Activated CD4-positive, CD25-positive, alpha-beta regulatory T cell treated with anti-CD3 and anti-CD28 coated beads, Interleukin-2, amount 50 U/mL, for 16 hours (primary cell): ENCODE results near the gene CST7.

Source experiments
- DNase-seq: peaks from one replicate; pipeline ENCODE4 v3.0.0-alpha.2; 2020; ENCODE audit warnings: low read depth, low spot score

CST7 gene

DNA sequence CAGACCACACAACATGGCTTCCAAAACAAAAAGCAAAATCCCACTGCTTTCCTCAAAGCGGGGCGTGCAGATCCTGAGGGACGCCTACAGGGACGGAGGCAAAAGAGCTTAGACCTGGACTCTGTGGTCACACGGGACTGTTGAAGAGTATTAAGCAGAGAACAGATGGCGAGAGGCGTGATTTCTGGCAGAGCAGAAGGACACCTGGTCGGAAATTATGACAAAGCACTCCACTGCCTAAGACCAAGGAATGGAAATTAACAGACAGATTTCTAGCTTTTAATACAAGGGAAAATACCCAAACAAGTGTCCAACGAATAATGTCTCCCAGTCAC, 15.4 kb downstream of the CST7 start:
- no peak for DNase-seq

DNA sequence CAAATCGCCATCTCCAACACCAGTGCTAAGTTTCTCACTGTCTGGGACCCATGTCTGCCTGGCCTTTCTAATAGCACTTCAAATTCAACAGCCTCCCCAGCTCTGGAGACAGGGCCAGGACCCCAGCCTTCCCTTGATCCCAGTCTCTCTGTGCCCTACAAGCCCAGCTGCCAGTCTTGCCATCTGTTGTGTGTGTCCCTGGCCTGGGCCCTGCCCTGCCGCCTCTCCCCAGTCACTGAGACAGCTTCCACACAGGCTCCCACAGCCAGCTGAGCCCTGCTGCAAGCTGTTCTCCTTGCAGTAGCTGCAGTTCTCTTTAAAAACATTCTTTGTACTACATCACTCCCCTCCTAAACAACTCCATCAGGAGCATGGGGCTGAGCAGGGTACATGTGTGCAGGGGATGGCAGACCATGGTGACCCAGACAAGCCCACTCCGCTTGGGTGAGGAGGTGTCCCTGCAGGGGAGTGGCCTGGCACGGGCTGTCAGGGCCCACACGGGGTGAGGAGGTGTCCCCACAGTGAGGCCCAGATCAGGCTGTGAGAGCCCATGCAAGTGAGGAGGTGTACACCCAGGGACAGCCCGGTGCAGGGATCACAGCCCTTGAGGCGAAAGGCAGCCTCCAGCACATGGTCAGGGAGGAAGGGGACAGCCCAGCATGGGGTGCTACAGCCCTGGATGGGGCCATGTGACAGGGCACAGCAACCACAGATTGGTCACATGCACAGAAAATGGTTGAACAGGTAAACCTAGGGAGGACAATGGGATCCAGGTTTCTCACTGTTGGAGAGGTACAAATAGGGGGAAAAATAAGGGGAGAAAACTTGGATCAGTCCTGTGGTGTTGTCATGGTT, 16.2 kb downstream of the CST7 start:
- no peak for DNase-seq

DNA sequence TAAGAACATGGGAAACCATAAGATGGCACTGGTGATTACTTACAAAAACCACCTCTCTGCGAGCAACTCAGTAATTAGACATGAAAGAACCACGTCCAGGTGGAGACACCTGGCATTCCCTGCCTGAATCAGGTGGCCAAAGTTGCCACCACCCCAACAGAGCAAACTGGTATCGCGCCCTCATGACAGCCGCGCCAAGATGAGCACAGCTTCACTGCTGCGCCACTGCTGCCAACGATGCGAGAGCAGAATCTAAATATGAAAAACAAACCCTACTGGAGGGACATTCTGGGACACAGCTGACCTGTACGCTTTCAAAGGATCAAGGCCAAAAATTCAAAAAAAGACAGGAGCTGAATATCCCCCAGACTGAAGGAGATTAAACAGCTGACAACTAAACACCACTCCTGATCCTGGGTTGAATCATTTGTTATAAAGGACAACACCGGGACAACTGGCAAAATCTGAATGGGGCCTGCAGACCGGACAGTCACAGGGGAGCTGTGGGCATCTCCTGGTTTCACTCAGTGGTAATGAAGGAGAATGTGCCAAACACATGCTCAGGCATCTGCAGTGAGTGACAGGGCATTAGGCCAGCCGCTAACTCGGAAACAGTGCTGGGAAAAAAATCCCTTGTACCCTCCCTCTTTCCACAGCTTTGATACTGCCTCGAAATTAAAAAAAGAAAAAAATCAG, 17.4 kb downstream of the CST7 start:
- DNase-seq = no peak

DNA sequence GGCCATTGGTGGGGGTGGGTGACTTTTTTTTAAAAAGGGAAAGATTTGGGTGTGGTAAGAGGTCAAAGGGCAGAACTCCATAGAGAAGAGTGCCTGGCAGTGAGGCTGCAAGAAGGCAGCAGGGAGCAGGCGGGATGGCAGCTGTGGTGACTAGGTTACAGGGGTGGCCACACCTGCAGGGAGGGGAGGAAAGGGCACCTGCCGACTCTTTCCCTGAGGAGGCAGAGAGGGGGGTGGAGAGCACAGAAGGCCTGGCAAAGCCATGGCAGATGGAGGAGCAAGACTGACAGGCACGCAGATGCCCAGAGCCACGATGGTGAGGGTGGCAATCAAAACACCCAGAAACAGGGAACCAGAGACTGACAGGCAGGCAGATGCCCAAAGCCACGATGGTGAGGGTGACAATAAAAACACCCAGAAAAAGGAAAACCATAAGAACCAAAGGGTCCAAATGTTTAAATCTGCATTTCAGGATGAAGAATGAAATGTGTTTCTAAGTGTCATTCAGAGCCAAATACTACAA, 19.3 kb downstream of the CST7 start:
- DNase-seq = no peak

DNA sequence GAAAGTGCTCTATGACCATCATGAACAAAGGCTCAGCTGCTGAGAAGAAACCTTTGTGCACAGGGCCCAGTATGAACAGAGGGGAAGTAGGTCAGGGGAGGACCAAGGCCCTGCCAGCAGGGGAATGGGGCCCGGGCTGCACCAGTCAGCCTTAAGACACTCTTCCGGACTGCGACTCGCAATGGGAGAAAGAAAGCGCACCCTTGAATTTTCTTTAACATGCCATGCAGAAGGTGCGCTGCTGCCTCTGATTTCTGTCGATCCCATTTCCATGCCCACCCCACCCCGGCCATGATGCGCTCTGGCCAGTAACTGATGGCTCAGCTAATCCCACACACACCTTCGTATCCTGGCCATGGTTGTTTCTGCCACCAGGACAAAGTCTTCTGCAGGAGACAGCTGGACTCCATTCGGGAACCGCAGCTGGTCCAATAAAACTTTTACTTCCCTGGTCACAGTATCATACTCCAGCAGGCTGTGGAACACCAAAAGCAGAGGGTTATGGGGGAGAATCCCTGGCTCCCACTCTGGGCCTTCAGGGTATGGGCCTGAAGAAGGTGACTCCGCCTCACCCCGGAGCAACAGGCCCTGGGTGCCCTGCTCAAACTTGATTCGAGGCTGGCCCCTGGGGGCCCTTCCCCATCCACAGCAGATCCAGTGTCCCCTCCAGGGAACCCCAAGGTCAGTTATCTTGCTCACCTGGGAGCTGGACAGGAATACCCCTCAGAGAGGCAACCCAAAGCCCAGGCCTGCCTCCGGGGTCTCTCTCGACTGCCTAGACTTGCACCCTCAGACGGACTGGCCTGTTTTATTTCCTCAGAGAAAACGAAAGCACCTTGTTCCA, 20.3 kb downstream of the CST7 start:
- DNase-seq = no peak

DNA sequence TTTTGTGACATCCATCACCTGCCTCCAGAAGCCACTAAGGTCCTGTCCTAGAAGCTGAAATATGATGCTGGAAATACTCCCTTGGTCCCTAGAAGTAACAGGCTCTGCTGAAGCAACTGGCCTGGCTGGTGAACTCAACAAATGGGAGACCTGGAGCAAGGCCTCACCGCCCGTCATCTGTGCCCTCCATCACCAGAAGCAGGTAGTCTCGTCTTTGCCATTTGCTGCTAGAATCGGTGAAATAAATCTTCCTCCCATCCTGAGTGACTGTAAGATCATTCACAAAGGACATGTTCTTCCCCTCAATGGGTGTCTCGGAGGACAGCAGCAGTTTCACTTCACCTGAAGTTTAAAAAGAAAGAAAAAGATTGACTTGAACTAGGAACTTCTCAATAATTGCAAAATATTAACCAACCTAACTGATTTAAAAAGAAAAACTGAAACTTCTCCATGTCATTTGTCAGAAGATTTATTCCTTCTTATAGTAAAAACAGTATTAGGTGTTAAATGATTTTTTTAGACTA, 21.0 kb downstream of the CST7 start:
- DNase-seq = no peak

DNA sequence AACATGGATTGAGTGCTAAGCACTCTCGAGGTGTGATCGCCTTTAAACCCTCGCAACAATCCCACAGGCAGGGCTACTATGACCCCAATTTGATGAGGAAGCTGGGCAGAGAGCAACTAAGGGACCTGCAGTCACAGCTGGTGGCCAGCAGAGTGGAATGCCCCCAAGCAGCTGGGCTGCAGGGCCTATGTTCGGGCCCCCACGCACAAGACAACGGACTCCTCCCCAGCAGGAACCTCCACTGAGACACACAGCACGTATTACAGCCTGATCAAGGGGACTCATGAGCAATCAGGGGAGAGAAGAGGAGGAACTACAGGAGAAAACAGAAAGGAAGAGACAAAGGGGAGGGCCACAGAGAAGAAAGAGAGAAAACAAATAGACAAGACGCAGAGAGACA, 21.7 kb downstream of the CST7 start:
- no peak for DNase-seq

DNA sequence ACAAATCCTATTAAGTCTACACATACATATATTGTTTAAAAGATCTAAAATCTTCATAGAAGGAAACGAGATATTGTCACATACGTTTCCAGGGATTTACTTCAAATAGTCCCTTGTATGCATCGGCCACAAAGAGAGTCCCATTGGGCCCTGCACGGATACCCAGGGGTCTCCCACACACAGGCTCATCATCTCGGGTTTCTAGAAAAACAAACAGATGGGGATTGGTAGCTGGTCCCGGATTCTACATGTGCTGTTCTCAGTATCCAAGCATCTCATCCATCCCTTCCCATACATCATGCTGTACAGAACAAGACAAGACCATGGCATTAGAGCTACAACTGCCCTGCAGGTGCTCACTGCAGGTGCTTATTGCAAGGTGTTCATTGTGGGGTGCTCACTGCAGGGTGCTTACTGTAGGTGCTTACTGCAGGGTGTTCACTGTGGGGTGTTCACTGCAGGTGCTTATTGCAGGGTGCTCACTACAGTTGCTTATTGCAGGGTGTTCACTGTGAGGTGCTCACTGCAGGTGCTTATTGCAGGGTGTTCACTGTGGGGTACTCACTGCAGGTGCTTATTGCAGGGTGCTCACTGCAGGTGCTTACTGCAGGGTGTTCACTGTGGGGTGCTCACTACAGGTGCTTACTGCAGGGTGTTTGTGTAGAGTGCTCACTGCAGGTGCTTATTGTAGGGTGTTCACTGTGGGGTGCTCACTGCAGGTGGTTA, 22.5 kb downstream of the CST7 start:
- no peak for DNase-seq

DNA sequence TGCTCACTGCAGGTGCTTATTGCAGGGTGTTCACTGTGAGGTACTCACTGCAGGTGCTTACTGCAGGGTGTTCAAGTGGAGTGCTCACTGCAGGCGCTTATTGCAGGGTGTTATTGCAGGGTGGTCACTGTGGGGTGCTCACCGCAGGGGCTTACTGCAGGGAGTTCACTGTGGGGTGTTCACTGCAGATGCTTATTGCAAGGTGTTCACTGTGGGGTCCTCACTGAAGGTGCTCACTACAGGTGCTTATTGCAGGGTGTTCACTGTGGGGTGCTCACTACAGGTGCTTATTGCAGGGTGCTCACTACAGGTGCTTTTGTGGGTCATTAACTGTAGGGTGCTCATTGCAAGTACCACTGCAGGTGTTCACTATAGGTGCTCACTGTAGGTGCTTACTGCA, 23.3 kb downstream of the CST7 start:
- DNase-seq = no peak

DNA sequence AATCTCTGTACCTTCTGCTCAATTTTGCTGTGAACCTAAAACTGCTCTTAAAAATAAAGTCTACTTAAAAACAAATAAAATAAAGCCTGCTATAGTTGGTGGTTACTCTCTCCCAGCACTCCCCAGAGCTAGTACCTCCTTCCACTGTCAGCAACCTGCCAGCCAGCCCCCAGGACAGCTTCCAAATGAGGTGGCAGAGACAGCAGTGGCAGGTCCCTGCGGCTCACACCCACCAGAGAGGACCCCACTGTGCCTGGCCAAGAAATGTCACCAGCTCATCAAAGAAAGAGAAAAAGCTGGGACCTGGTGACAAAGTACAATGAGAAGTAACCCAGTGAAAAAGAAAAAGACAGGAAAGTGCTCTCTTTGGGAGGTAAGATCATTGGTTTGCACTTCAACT, 28.3 kb downstream of the CST7 start:
- no peak for DNase-seq

DNA sequence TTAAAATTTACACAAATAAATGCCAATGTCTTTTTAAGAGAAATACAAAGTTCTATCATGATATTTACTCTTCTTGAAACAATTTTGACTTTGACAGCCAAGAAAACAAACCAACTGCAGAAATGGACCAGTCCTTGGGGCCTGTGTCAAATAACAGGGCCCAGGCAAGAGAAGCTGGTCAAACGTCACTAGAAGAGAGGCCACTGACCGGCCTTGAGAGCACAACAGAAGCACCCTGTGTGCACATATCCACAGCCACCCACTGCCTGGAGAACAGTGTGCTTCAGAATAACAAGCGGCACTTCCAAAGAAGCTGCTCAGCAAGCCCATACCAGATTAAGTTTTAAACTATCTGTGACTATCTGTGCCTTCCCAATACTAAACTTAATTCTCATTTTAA, 28.7 kb downstream of the CST7 start:
- DNase-seq = no peak

DNA sequence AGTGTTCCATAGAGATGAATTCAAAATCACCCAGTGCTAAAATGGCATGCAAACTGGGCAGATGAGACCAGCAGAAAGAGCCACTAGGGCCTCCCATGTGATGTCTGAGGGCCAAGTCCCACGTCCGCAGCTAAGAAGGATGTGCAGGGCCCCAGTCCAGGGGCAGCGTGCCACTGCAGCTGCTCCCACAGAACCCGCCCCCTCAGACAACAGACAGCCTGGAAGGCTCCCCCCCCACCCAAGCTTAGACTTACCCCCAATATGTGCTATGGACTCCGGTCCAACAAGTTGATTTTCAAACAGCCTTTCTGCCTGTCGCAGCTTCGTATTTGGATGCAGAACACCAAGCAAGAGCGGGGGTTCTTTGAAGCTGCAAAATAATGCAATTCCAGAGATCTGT, 29.4 kb downstream of the CST7 start:
- no peak for DNase-seq

DNA sequence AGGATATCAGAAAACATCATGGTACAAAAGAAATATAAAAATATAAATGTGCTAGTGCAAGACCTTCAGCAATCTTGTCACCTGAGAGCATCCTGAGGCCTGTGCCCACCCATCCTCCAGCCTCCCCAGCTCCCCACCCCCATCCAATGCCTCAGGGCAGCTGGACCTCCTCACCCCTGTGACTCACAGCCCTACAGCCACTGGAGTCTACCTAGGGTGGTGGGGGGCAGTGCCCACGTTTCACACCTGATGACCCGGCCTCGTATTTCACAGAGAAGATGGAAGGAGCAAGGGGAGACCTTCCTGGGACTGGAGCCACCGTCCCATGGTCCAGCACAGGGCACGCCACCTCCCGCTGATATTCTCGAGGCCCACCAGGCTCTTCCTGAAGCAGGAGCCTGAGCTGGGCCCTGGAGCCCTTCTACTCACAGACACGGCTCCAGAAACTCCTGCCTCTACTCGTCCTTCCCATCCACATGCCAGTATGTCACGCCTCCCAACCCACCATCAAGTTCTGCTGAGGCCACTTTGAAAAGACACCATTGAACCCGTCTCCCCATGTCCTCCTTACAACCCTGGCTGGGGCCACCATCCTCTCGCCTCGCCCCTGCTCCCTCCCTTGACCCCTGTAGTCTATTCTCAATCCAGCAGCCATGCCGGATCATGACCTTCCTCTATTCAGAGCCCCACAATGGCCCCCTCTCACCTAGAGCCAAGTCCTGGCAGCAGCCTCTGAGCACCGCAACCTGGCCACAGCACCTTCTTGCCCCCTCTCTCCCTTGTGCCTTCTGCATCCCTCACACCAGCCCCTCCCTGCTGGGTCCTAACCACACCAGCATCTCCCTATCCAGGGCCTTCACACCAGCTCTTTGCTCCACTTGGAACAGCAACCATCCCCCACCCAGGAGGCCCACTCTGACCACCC, 30.2 kb downstream of the CST7 start:
- DNase-seq = no peak

DNA sequence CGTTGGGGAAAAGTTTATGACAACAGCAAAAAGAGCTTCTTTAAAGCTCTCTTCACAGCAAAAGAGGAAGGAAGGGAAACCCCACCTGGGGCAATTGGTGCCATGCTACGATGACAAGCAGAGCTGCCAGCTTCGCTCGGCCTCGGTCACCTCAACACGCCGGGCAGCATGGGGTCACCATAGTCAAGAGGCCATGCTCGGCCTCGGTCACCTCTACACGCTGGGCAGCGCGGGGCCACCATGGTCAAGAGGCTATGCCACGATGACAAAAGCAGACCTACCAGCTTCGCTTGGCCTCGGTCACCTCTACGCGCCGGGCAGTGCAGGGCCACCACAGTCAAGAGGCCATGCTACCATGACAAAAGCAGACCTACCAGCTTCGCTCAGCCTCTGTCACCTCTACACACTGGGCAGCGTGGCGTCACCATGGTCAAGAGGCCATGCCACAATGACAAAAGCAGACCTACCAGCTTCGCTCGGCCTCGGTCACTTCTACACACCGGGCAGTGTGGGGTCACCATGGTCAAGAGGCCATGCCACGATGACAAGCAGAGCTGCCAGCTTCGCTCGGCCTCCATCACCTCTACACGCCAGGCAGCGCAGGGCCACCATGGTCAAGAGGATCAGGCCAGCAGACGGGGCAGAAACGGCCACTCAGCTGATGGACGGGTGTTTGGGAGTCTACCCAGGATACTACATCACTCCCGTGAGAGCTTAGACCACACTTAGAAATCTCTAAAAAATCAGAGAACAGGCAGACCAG, 31.4 kb downstream of the CST7 start:
- DNase-seq = no peak

DNA sequence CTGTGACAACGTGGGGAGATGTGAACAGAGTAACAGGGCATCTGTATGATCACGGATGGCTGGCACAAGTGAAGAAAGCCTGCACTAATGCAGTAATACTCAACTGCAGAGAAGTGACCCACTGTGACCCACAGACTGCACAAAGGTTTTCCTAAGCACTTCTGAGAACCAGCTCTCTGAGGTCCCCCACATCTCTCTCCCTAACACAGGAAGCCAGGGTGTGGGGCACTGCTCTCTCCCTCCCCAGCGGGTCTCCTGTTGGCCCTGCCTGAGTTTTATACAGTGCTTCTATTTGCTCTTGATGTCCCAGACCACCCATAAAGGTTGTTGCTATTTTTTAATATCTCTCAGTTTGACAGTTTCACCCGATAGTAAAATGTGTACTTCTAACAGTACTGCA, 32.2 kb downstream of the CST7 start:
- DNase-seq = no peak

DNA sequence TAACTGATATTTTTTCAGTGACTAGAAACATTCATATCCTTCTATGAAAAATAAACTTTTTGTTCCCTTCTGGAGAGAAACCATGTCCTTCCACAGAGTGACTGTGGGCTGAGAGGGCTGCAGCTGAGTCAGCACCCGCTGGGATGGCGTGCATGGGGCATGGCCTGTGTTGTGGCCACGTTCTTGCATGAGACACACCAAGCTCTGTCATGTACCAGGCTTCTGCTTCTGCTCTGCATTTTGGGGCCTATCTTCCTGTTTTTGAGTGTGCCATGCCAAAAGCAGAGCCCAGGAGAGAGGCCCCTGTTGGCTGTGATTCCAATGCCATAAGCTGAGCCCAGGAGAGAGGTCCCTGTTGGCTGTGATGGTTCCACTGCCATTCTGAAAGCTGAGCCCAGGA, 32.7 kb downstream of the CST7 start:
- DNase-seq = no peak

DNA sequence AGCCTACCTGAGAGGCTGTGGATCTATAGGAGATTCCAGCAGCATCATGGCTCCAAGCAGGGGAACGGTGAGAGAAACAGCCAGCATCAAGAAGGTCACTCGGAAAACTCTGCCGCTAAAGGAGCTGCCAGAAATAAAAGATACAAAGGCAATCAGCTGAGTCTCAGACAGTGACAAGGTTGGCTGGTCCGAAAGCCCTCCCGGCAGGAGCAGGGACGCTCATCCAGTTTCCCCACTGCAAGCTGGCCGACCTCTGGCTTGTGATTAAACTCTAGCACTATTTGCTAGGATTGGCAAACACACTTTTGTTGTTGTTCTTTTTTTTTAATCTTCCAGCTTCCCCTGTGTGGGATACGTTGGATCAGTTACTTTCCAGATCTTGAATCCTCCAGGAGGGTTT, 34.8 kb downstream of the CST7 start:
- DNase-seq = no peak

DNA sequence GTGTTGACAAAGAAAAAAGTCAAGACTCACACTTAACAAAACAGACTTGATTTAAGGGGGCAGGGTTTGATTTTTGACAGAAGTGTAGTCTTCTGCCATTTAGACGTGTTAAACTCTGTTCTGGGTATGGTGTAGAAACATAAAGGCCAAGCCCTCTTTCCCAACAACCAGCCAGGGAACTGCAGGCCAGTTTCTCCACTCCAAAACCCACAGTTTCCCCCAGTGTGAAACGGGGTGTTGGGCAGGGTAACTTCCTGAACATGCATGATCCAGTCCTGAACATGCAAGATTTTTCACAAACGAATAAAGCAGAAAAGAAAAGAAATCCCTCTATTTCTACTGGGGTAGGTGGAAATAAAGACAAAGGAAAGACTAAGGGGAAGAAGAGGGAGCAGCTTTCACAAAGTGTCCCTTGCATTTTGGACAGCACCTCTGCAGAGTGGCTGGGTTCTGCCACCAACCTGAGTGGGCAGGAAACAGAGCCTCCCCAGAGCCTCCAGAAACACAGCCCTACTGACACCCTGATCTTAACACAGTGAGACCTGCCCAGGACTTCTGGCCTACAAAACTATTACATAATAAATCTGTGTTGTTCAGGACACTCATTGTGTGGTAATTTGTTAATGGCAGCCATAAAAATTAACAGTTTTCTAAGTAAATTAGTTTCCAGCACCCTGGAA, 36.0 kb downstream of the CST7 start:
- DNase-seq = no peak

DNA sequence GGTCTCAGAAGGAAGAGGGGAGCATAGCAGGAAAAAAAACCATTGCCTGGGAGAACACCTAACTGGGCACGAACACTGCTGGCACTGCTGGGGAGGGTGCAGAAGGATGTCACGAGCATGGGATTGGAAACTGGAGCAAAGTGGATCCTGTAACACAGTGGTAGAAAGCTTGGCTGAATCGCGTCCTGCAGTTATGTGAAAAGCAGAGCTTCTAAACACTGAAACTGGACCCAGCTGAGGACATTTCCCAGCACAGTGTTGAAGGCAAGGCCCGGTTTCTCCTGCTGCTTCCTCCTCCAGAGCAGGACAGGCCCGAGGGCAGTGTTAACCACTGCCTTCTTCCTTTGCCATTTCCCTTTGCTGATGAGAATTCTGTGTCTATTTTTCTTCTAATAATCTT, 36.7 kb downstream of the CST7 start:
- no peak for DNase-seq
